Measurements from ENCODE around the gene DNAH17.

DNA sequence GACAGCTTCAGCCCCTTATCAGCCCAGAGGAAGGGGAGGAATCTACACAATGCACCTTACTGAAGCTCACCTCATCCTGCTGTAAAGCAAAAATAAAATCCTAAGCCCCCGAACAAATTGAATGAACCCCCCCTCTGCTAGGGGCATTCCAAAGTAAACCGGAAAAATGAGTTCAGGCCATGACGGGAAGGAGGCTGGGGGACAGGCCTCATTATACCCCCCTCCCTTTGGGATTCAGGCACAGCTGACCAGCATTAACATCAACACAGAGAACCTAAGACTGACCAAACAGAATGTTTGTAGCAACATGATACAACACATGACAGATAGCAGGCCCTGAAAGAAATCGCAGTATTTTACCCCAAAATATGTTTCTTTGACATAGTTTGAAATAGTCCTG, 64.2 kb downstream of the DNAH17 start:
- TF ChIP-seq, protein P1, sequence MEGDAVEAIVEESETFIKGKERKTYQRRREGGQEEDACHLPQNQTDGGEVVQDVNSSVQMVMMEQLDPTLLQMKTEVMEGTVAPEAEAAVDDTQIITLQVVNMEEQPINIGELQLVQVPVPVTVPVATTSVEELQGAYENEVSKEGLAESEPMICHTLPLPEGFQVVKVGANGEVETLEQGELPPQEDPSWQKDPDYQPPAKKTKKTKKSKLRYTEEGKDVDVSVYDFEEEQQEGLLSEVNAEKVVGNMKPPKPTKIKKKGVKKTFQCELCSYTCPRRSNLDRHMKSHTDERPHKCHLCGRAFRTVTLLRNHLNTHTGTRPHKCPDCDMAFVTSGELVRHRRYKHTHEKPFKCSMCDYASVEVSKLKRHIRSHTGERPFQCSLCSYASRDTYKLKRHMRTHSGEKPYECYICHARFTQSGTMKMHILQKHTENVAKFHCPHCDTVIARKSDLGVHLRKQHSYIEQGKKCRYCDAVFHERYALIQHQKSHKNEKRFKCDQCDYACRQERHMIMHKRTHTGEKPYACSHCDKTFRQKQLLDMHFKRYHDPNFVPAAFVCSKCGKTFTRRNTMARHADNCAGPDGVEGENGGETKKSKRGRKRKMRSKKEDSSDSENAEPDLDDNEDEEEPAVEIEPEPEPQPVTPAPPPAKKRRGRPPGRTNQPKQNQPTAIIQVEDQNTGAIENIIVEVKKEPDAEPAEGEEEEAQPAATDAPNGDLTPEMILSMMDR (IDR thresholded peaks at IDR 0.05), result no peak
- no peak for TF ChIP-seq EZH2 (IDR thresholded peaks at IDR 0.05)
- no peak for TF ChIP-seq EZH2phosphoT487 (IDR thresholded peaks at IDR 0.05)
